Fibroblast of gingiva (primary cell): ENCODE measurements around the gene KDM3A.
"Not testable (repeated sequence)": the region's sequence is repeated elsewhere in the genome, so short reads cannot be mapped to it uniquely, and the experiment has no call there.

Source experiments
- DNase-seq: peaks from one replicate; pipeline ENCODE4 v3.0.0-alpha.2; 2011; ENCODE audit warnings: low read depth

The KDM3A gene

GRCh38 chr2:86480105-86480504, 38.9 kb downstream of the KDM3A start:
- no peak for DNase-seq

GRCh38 chr2:86482034-86482433, 40.9 kb downstream of the KDM3A start:
- no peak for DNase-seq

GRCh38 chr2:86484385-86484784, 43.2 kb downstream of the KDM3A start:
- no peak for DNase-seq

DNA sequence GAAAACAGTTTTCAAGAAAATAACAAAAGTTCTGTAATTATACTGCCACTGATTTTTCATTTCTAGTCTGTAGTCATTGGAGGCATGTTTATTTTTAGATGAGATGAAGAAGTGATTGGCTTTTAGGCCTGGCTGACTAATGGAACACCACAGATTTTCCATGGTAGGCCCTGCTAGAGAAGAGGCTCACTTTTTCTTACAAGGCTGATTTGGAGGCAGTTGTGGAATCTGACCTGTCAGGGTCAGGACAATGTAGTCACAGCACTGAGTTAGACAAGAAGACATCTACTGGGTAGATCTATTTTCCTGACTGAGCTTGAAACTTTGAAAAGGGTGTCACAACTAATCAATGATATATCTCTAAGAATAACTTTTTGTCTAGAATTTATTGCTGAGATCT, 43.9 kb downstream of the KDM3A start:
- DNase-seq = no peak

GRCh38 chr2:86485802-86486201, 44.6 kb downstream of the KDM3A start:
- no peak for DNase-seq

DNA sequence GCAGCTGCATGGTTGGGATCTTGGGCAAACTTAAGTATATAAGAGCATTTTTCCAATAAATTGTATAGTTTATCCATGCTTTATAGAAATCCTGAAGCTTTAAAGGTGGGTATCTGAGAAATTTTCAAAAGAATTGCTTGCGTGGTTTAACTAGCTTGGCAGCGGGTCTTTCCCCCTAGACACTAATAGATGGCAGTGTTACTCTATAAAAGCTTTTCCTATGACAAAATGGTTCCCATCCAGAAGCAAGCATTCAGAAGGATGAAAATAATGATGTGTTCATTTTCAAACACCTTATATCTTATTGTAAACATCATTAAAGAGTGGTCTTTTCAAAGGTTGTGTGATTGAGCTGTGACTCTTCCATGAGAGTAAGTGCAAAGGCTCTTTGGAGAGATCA, 45.9 kb downstream of the KDM3A start:
- DNase-seq = no peak

DNA sequence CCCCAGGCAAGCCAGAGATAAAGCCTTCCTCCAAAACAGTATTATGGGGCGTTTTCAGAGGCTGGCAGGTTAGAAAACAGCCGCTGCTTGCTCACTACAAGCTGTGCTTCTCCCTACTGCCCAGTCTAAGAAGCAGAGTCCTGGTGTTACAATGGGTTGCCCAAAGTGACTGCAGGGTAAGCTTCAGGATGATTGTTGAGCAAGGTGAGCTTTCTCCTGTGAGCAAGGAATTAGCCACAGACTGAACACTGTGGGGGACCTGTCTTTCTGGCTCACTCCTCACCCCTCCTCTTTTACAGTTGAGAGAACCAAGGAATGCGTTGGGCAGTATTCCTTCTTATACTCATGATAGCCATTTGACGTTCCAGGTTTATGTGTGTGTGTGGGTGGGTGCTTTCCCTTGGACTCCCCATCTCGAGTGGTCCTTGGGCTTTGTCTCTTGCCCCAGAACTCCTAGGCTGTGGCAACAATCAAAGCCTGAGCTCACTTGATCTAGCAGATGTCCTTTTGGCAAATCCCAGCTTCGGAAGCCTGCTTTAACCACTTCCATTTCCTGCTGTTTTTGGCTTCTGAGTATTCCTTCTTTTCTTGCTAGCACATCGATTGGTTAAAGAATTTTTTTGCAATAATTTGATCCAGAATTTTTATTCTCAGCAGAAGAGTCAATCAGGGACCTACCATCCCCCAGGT, 47.5 kb downstream of the KDM3A start:
- DNase-seq = no peak

GRCh38 chr2:86489542-86489941, 48.4 kb downstream of the KDM3A start:
- DNase-seq = no peak

- DNase-seq = no peak
These were observed 49.1 kb downstream of the KDM3A start for GRCh38 chr2:86490245-86490644.

DNA sequence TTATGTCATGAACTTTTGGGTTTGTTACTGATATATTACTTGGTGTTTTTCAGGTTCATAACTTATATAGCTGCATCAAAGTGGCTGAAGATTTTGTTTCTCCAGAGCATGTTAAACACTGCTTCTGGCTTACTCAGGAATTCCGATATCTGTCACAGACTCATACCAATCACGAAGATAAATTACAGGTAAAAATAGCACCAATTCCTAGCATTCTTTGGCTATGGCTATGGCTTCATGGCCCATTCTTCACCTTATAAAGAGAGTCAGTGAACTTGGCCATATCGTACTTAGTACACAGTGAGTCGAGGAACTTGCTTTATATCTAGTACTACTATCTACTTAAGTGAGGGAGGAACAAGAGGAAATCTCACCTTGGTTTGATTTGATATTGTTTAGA, 49.9 kb downstream of the KDM3A start:
- DNase-seq = no peak

DNA sequence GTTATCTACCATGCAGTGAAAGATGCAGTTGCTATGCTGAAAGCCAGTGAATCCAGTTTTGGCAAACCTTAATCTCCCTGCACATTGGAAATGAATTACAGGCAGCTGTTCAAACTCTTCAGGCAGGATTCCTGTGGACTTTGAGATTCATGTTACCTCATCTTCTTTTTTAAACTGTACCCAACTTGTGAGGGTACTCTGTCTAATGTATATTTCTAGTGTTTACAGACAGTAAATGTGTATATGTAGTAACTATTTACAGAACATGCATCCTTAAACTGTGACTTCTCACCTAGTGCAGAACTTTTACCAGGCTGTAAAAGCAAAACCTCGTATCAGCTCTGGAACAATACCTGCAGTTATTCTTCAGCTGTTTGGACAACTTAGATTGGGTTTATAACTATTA, 50.9 kb downstream of the KDM3A start:
- DNase-seq = no peak

- not testable (repeated sequence) for DNase-seq
These were observed 55.2 kb downstream of the KDM3A start for GRCh38 chr2:86496391-86496790.

DNA sequence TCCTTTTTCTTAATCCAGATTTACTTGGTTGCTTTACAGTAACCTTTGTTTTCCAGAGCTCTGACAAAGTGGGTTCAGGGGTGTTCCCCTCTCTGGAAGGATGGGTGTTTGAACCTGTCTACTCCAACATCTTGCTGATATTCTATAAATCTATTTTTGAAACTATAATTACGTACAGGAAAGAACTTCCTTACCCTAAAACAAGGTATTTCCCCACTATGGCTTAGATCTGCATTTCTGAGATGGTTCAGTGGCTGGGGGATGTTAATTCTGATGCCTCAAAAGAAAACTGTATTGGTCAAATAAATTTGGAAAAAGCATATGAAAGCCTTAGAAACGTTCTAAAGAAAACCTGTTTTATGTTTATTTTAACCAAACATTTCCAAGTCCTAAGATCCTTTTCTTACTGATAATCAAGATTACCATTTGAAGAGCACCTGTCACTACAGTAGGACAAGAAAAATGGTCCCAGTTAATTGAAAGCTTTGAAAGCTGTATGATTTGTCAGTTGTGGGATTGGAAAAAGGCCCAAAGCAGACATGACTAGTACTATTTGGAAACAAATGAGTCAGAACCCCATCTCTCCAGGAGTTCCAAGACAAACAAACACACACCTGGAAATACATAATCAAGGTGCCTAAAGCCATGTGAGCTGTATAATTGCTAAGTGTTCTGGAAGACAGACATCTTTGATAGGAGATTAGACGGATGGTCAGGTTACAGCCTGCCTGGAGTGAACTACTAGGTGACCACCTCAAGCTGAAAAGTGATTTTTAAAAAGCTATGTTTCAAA, 57.5 kb downstream of the KDM3A start:
- no peak for DNase-seq

DNA sequence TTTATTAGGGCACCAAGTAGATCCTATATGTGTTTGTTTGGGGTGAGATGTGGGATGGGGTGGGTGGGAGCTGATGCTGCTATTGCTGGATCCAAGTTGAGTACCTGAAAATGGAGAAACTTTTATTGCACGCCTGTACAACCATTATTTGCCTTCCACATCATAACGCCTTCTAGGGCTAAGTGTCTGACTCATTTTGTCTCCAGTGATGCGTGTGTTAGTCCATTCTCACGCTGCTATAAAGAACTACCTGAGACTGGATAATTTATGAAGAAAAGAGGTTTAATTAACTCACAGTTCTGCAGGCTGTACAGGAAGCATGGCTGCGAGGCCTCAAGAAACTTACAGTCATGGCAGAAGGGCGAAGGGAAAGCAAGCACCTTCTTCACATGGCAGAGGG, 58.2 kb downstream of the KDM3A start:
- DNase-seq = no peak

GRCh38 chr2:86500325-86501083, 59.3 kb downstream of the KDM3A start:
- DNase-seq = no peak

- DNase-seq = no peak
These were observed 66.4 kb downstream of the KDM3A start for GRCh38 chr2:86507600-86507999.

DNA sequence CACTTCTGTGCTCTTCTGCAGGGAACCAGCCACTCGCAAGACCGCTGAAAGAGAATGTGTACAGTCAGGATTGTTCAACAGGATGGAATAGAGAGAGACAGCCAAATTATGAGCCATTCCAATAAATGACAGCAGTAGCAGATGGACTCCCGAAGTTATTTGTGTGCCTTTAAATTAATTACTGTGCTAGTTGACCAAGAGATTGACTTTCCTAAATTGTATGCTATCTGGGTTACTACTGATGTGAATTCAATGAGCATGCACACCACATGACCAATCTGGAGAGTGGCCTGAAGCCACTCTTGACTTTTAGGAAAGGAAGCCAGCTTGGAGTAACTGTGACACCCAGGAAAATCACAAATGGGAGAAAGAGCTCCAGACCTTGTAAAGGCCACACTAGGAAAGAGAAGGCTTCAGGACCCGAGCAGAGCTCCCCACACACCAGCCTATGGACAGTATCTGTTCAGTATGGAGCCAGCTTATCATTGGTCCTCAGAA, 69.3 kb downstream of the KDM3A start:
- DNase-seq = no peak

- no peak for DNase-seq
These were observed 70.9 kb downstream of the KDM3A start for GRCh38 chr2:86512034-86512433.

GRCh38 chr2:86512892-86513291, 71.7 kb downstream of the KDM3A start:
- DNase-seq = no peak

- DNase-seq = no peak
These were observed 72.9 kb downstream of the KDM3A start for GRCh38 chr2:86513948-86514660.

DNA sequence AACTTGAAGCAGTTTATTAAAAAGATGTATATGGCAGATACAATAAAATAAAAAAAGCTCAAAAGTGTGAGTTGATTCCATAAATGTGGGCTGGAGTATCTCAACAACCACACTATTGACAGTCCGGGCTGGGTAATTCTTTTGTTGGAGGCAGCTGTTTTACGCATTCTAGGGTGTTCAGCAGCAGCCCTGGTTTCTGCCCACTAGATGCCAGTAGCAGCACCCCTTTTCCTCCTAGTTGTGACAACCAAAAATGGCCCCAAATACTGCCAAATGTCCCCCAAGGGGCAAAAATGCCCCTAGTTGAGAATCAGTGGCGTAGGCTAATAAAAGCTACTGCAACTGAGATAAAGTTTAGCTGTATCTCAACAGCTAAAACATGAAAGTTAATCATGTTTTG, 77.3 kb downstream of the KDM3A start:
- DNase-seq = no peak

DNA sequence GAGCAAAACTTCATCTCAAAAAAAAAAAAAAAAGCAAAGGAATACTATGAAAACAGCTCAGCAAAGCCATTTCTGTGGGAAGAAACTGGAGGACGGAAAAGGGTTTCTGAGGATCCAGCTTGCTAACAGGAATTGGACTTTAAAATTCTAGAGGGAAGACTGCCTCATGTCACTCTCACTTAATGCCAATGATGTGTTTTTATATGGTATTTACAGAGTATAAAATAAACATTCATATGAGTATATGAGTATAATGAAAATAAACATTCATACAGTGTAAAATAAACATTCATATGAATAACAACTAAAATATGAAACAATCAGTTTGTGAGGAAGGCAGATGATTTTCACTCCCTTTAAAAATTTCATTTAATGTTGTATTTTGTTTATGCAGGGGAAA, 78.2 kb downstream of the KDM3A start:
- no peak for DNase-seq
